Upper lobe of left lung (tissue), 4 donors: Measurements from ENCODE around the gene LRRC36.

Source experiments
- CTCF ChIP-seq, 6 experiments: fragments of 450-650 bp in 4 of 6; fragments of 200-600 bp in 2 of 6; sonication (generic) in 2 of 6; IDR thresholded peaks; one replicate each; pipeline ENCODE4 v1.5.1; 2016 to 2019; ENCODE audit warnings: antibody characterized with exemption in 6 of 6
- POLR2A ChIP-seq, 4 donors: fragments of 450-650 bp; IDR thresholded peaks; one replicate each; pipeline ENCODE4 v1.5.1; 2016 to 2017; ENCODE audit warnings: antibody characterized with exemption in 4 of 4, mild to moderate bottlenecking in 2 of 4
- POLR2AphosphoS5 ChIP-seq, 2 donors: sonication (generic); formaldehyde crosslinking; IDR thresholded peaks; one replicate each; pipeline ENCODE4 v1.5.1; 2017; ENCODE audit warnings: antibody characterized with exemption in 2 of 2

GRCh38 chr16:67284699-67285646 is 41.6 kb upstream of the LRRC36 start:
- TF ChIP-seq POLR2A (IDR thresholded peaks at IDR 0.05) (no peak), CTCF (IDR thresholded peaks at IDR 0.05) (peak in 3 of 6 experiments; percentile 26 to 50 (median 45)), POLR2AphosphoS5 (IDR thresholded peaks at IDR 0.05) (no peak)
